ENCODE measurements around the gene ATP2B2.

- TF ChIP-seq EZH2phosphoT487 (IDR thresholded peaks at IDR 0.05; ENCODE audit: unreplicated experiment) (no peak), CTCF (conservative IDR thresholded peaks at IDR 0.05; ENCODE audit: low read depth in 2 of 2) (no peak), CREB1 (CRISPR knock-in tag; IDR thresholded peaks at IDR 0.05; ENCODE audit: low read depth) (no peak), EZH2 (IDR thresholded peaks at IDR 0.05; ENCODE audit: low read depth, unreplicated experiment) (no peak), ETS1 (IDR thresholded peaks at IDR 0.05) (no peak), REST (IDR thresholded peaks at IDR 0.05; ENCODE audit: unreplicated experiment) (no peak), POLR2AphosphoS5 (IDR thresholded peaks at IDR 0.05; ENCODE audit: low read depth) (no peak)
Observed at GRCh38 chr3:10519236-10519635, 13.8 kb upstream of the ATP2B2 start.

All from GM23338 (cell line).